LNCaP clone FGC (cell line): ENCODE data around the gene ARHGEF1.

Source experiments
- DNase-seq: peaks from one replicate; pipeline ENCODE4 v3.0.0-alpha.2; 2011; ENCODE audit warnings: low read depth
- H3K4me3 ChIP-seq: 2 replicates; pipeline ENCODE4 v1.5.1; 2011; ENCODE audit warnings: mild to moderate bottlenecking, low read depth, low read length, control low read depth
- TF ChIP-seq, protein P1 (sequence below): IDR thresholded peaks from 2 replicates; pipeline ENCODE4 v1.5.1; 2012; ENCODE audit warnings: mild to moderate bottlenecking; ENCODE audit not compliant: control insufficient read depth, insufficient read depth; ENCODE audit errors: extremely low read depth

Gene ARHGEF1

GRCh38 chr19:41905273-41906002, 22.5 kb downstream of the ARHGEF1 start:
- no peak overlapping the region for H3K4me3 ChIP-seq
- DNase-seq, result no peak
- TF ChIP-seq, protein P1, sequence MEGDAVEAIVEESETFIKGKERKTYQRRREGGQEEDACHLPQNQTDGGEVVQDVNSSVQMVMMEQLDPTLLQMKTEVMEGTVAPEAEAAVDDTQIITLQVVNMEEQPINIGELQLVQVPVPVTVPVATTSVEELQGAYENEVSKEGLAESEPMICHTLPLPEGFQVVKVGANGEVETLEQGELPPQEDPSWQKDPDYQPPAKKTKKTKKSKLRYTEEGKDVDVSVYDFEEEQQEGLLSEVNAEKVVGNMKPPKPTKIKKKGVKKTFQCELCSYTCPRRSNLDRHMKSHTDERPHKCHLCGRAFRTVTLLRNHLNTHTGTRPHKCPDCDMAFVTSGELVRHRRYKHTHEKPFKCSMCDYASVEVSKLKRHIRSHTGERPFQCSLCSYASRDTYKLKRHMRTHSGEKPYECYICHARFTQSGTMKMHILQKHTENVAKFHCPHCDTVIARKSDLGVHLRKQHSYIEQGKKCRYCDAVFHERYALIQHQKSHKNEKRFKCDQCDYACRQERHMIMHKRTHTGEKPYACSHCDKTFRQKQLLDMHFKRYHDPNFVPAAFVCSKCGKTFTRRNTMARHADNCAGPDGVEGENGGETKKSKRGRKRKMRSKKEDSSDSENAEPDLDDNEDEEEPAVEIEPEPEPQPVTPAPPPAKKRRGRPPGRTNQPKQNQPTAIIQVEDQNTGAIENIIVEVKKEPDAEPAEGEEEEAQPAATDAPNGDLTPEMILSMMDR, result no peak

DNA sequence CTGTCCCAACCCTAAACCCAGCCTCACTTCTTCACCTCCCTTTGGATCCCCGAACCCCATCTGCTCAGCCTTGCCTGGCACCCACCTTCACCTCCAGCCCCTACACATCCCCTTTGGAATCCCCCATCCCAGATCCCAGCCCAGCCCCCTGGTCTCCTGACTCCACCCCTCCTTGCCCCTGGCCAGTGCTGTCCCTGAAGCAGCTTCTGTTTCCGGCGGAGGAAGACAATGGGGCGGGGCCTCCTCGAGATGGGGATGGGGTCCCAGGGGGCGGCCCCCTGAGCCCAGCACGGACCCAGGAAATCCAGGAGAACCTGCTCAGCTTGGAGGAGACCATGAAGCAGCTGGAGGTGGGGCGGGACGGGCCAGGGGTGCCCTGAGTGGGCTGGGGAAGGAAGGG, 23.3 kb downstream of the ARHGEF1 start:
- TF ChIP-seq, protein P1, result no peak
- no peak overlapping the region for H3K4me3 ChIP-seq
- no peak for DNase-seq

GRCh38 chr19:41906916-41907680, 24.1 kb downstream of the ARHGEF1 start:
- H3K4me3 ChIP-seq, result no peak overlapping the region
- TF ChIP-seq, protein P1, result no peak
- no peak for DNase-seq

DNA sequence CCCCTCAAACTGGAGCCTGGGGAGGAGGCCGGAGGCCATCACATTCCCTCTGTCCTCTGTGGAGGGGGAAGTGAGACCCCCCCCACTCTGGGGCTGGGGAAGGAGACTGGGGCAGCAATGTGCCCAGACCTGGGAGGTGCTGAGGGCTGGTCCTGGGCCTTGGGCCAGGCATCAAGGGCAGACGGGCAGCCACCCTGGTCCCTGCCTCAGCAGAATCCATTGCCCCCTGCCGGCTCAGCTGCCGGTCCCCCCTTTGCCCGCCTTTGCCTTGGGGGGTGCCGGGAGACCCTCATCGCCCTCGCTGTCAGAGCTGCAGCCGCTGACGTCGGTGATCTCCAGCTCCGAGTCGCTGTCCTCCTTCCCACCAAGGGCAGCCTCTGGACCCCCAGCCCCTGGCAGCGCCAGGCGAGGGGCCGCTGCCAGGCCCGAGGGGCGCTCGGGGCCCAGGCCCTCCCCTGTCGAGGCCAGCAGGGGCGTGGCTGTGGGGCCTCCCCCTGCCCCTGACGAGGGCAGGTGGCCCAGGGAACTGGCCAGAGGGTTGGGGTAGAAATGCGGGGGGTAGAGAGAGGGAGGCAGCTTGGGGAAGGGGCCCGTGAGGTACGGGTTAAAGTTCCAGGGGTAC, 25.1 kb downstream of the ARHGEF1 start:
- TF ChIP-seq, protein P1, result no peak
- no peak overlapping the region for H3K4me3 ChIP-seq
- DNase-seq, result no peak

- TF ChIP-seq, protein P1, result no peak
- no peak for DNase-seq
- H3K4me3 ChIP-seq, result no peak overlapping the region
These were observed 25.9 kb downstream of the ARHGEF1 start for GRCh38 chr19:41908724-41909464.

DNA sequence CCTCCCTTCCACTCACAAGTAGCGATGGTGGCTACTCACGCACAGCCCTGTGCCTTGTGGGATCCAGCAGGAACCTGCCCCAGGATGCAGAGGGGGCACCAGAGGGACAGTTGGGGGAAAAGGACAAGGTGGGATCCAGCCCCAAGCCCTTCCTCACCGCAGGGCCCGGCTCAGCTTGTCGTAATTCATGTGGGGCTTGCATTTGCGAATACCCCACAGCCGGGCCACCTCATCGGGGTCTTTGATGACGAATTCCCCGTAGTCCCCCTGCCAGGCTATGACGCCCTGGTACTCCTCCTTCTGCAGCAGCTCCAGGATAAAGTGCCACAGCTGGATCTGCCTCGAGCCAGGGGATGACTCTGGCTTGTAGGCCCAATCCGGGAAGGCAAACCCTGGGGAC, 26.7 kb downstream of the ARHGEF1 start:
- no peak for DNase-seq
- H3K4me3 ChIP-seq, result no peak overlapping the region

More for the DNA sequence above, 26.7 kb downstream of the ARHGEF1 start:
- TF ChIP-seq, protein P1, result no peak
